GM10248 (cell line): ENCODE measurements around the gene PPARA.

Source experiments
- CTCF ChIA-PET: fragments of 300-600 bp; sonication (Branson Sonifier 250); formaldehyde crosslinking; extraction: SDS; loops from one replicate; lab custom pipeline; 2021; ENCODE audit warnings: antibody characterized with exemption; lab: Yijun Ruan, JAX
- POLR2A ChIA-PET: fragments of 350-650 bp; sonication (Branson Sonifier 250); formaldehyde crosslinking; extraction: SDS; loops from one replicate; lab custom pipeline; 2020; ENCODE audit warnings: antibody characterized with exemption; lab: Yijun Ruan, JAX
- DNase-seq: peaks from one replicate; pipeline ENCODE4 v3.0.0; 2012; ENCODE audit errors: extremely low spot score
- TF ChIP-seq, protein P1 (sequence below): IDR thresholded peaks from 2 replicates; pipeline ENCODE4 v1.5.1; 2012; ENCODE audit warnings: mild to moderate bottlenecking, low read depth; ENCODE audit errors: extremely low read depth, missing control alignments, control extremely low read depth

The PPARA gene

DNA sequence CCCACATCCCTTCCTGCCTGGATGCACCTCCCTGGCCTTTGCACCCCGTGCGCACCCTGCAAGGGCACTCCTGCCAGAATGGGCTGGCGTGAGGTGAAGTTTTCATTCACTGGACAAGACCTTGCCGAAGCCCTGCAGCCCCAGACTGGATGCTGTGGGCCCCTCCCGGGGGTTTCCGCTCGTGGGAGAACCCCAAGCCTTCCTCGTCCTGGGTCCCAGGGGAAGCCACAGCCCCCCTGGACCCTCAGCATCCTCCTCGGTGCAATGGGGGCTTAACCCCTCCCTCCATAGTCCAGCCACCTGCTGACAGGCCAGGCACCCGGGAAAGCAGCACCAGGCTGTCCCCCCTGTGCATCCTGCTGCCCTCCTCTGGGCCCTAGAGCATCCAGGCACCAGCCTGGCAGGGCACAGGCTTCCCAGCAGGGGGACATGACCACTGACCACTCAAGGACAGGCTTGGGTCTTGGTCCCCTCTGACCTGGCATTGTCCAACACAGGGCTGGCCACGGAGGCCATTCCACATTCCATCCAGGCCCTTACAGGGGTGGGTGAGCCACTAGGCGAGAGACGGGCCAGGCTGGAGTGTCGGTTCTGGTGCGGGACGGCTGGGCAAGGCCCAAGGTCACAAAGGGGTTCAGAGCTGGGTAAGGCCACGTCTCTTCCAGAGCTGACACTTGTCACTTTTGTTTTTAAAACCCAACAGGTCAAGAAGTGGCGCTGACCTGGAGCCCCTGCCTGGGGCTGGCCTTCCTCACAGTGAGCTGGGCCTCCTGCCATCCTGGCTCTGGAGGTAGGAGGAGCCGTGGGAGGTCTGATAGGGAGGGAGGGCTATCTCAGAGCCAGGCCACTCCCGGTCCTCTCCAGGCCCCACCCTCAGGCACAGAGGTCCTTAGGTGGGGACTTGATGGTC, 41.5 kb upstream of the PPARA start:
- CTCF ChIA-PET, result interaction anchor here (3.4 kb wide), 1 partner anchor 102 kb away, joined by 14 read pairs; no protein-coding TSS in a partner anchor
- no peak for DNase-seq
- POLR2A ChIA-PET, result no interaction called here
- TF ChIP-seq, protein P1, sequence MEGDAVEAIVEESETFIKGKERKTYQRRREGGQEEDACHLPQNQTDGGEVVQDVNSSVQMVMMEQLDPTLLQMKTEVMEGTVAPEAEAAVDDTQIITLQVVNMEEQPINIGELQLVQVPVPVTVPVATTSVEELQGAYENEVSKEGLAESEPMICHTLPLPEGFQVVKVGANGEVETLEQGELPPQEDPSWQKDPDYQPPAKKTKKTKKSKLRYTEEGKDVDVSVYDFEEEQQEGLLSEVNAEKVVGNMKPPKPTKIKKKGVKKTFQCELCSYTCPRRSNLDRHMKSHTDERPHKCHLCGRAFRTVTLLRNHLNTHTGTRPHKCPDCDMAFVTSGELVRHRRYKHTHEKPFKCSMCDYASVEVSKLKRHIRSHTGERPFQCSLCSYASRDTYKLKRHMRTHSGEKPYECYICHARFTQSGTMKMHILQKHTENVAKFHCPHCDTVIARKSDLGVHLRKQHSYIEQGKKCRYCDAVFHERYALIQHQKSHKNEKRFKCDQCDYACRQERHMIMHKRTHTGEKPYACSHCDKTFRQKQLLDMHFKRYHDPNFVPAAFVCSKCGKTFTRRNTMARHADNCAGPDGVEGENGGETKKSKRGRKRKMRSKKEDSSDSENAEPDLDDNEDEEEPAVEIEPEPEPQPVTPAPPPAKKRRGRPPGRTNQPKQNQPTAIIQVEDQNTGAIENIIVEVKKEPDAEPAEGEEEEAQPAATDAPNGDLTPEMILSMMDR, result no peak

DNA sequence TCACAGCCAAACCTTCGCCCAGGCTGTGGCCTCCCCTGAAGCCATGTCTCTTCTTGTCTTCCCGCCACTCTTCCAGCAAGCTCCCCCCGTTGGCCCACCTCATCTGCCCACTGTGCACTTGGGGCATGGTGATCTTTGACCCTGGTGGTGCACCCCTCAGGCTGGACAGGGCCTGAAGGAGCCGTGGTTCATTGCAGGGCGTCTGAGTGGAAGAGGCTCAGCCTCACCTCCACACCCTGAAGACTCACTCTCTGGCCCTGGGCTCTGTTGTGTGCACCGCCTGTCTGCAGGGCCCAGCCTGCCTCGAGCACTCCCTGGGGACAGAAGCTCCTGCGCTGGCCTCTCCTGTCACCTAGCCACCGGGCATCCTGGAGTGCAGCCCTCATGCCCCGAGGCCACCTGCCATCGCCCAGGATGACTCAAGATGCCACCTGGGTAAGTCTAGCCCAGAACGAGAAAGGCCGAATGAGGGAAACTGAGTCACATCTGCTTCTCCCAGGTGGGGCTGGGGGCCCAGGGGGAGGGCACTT, 40.8 kb upstream of the PPARA start:
- DNase-seq, result no peak
- TF ChIP-seq, protein P1, result no peak
- ChIA-PET POLR2A (no interaction called here), CTCF (interaction anchor here (3.4 kb wide), 1 partner anchor 103 kb away, joined by 14 read pairs; no protein-coding TSS in a partner anchor)

DNA sequence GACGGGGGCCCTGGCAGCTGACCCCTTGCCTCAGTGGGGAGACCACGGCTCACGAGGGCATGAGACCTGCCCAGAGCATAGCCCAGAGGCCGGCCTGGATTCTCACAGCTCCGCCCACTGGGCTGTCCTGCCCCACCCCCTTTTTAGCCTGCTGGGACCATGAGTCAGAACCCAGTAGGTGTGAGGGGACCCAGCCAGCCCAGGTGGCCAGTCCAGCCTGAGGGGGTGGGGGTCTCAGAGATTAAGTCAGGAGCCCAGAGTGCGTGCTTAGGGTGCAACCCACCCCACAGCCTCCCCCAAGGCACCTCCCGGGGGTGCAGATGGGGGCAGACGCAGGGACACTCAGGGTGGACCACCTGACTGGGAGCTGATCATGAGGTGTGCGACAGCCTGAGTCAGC, 40.1 kb upstream of the PPARA start:
- ChIA-PET POLR2A (no interaction called here), CTCF (interaction anchor here (0.9 to 3.4 kb wide), 3 partner anchors 103 to 116 kb away, joined by 3 to 14 read pairs (median 3); no protein-coding TSS in a partner anchor)
- TF ChIP-seq, protein P1, result no peak
- DNase-seq, result no peak

DNA sequence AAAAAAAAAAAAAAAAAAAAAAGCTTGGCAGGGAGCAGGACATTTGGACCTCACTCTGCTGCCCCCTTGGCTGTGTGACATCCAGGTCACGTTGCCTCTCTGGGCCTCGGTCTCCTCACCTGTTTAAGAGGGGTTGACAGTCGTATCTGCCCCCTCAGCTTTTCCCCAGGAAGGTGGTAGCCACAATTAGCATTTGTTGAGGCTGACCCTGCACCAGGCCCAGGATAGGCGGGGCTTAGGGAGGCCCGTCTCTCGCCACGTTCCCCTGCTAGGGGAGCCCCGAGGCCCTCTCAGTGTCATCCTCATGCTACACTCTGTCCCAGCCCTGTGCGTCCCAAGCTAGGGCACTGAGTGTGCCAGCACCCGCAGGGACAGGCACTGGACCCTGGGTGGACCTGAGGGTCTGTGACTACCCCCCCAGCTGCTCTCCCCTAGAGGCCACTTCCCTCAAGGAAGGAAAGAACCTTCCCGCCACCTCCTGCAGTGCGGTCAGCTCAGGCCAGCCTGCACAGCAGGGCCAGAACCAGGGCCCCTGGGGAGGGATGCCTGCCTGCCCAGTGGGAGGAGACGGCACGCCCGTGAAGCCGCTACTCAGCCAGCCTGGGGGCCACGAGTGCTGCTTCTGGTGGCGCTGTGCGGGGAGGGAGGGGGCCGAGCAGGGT, 38.5 kb upstream of the PPARA start:
- TF ChIP-seq, protein P1, result no peak
- no peak for DNase-seq
- CTCF ChIA-PET, result interaction anchor here (3.4 kb wide), 1 partner anchor 105 kb away, joined by 14 read pairs; no protein-coding TSS in a partner anchor
- POLR2A ChIA-PET, result no interaction called here

DNA sequence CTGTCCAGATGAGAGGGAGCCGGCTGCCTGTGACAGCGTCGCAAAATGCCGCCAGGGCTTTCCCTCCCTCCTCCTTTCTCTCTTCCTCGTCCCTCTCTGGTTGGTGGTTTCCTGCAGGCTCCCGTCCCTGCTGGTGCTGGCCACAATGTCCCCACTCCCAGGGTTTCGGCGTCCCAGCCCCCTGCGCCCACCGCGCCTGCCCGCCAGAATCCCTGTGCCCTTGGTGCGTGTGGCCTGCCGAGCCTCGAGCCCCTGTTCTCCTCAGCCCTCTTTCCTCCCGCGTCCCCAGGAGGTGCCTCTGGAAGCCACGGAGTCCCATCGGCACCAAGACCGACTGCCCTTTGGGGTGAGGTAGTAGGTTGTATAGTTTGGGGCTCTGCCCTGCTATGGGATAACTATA, 37.9 kb upstream of the PPARA start:
- DNase-seq, result no peak
- TF ChIP-seq, protein P1, result no peak
- ChIA-PET POLR2A (no interaction called here), CTCF (interaction anchor here (3.4 kb wide), 1 partner anchor 106 kb away, joined by 14 read pairs; no protein-coding TSS in a partner anchor)
